Subcutaneous adipose tissue (tissue), 4 donors: Measurements from ENCODE around the gene UBA1. TPM values are rescaled to one million over a fixed set of nuclear protein-coding genes. Genes with fewer than 3 reads are reported as not detected.

Experiments used
- CTCF ChIP-seq: fragments of 450-650 bp; IDR thresholded peaks from one replicate; pipeline ENCODE4 v1.5.1; 2016; ENCODE audit warnings: low read depth, mild to moderate bottlenecking, control low read depth, antibody characterized with exemption, moderate library complexity
- total RNA-seq, 4 donors: library from RNA; depleted of rRNA; stranded (reverse); fragments of >200 nt; gene quantifications; one replicate each; pipeline ENCODE4 v1.1.0, GENCODE V29; 2016

Gene UBA1
- total RNA-seq, 4 donors from 2014 or later: 106 to 137 (median 119) TPM

- no peak for TF ChIP-seq CTCF
Observed at GRCh38 chrX:47162927-47163583, 30.6 kb upstream of the UBA1 start.

DNA sequence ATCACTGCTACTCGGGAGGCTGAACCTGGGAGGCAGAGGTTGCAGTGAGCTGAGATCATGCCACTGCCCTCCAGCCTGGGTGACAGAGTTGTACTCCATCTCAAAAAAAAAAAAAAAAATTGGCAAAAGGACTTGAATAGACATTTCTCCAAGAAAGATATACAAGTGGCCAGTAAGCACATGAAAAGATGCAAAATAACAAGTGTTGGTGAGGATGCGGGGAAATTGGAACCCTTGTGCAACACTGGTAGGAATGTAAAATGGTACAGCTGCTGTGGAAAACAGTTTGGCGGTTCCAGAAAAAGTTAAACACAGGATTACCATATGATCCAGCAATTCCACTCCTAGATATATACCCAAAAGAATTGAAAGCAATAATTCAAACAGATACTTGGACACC lies 29.2 kb upstream of the UBA1 start:
- TF ChIP-seq CTCF: no peak

GRCh38 chrX:47166126-47166525 lies 27.5 kb upstream of the UBA1 start:
- no peak for TF ChIP-seq CTCF

DNA sequence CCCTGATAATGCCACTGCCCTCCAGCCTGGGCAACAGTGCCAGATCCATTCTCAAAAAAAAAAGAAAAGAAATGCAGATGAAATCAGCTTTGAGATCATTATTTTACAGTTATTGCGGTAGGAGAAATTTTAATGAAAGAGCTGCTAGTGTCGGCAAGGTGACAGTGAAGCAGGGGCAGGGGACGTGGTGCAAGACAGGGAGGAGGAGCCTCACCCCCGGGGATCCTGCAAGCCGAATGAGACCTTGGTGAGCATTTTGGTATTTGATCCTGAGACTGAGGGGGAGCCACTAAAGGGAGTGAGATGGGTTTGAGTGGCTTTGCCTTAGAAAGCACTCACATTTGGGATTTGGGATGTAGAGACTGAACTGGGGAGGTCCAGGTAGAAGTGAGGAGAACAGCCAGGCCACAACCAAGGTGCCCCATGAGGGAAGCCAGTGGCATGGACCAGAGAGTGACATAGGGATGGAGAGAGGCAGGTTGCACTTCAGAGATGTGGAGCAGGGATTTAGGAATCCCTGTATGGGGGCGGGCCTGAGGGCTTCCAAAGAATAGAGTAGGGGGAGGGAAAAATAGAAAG lies 25.0 kb upstream of the UBA1 start:
- TF ChIP-seq CTCF: no peak

- no peak for TF ChIP-seq CTCF
Observed at GRCh38 chrX:47169273-47169672, 24.4 kb upstream of the UBA1 start.

DNA sequence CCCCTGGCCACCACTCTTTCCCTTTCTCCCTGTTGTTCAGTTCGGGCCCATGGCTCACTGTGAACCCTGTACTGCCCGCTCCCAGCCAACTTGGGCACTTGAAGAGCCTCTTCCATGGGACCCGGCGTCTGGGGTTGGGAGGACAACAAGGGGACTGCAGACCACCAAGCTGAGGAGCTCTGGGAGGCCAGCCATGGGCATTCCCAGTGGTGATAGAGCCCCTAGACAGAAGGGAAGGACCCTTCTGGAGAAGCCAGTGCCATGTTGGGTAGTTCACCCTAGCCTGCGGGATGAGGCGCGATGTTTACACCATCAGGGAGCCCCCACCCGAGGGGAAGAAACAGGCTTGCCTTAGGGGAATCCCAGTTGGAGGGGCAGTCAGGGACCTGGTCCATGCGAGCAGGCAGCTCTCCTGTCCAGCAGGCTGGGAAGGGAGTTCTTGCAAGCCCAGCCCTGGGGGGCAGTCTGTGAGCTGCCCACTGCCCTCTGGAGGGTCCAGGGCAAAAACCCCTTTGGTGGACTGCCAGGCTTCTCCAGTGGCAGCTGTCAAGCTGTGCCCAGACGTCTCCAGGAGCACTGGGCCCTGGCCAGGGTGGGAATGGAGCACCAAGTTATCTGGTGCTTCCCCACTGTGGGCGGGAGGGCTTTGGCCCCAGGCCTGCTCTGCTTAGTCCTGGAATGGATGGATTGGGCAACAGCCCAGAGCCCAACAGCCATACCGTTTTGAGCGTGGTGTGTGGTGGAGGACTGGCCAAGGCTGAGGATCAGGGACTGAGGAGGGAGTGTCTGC lies 23.7 kb upstream of the UBA1 start:
- no peak for TF ChIP-seq CTCF
